ENCODE data around the gene ERAL1.
"Not testable (repeated sequence)": the region's sequence is repeated elsewhere in the genome, so short reads cannot be mapped to it uniquely, and the experiment has no call there.

The ERAL1 gene

GRCh38 chr17:28854457-28855335 is at the start of gene ERAL1:
ERAL1 (plus strand) TSS chr17:28855016; CDS start chr17:28855035, 19 bp downstream.
- peak; percentile 53 for DNase-seq (ENCODE audit: low read depth, low spot score)

- peak; percentile 72 for DNase-seq (ENCODE audit: low read depth, low spot score)
Measured at GRCh38 chr17:28807925-28808634, 46.7 kb upstream of the ERAL1 start.

GRCh38 chr17:28810437-28810836 is 44.4 kb upstream of the ERAL1 start:
- no peak for DNase-seq (ENCODE audit: low read depth, low spot score)

- DNase-seq (ENCODE audit: low read depth, low spot score): no peak
Measured at GRCh38 chr17:28811651-28812090, 43.1 kb upstream of the ERAL1 start.

GRCh38 chr17:28812091-28812747 is 42.6 kb upstream of the ERAL1 start:
- DNase-seq (ENCODE audit: low read depth, low spot score): peak; percentile 77

GRCh38 chr17:28812748-28813377 is 42.0 kb upstream of the ERAL1 start:
- peak; percentile 29 for DNase-seq (ENCODE audit: low read depth, low spot score)

- DNase-seq (ENCODE audit: low read depth, low spot score): no peak
Measured at GRCh38 chr17:28816540-28816939, 38.3 kb upstream of the ERAL1 start.

GRCh38 chr17:28818819-28819221 is 36.0 kb upstream of the ERAL1 start:
- no peak for DNase-seq (ENCODE audit: low read depth, low spot score)

GRCh38 chr17:28819582-28819981 is 35.2 kb upstream of the ERAL1 start:
- no peak for DNase-seq (ENCODE audit: low read depth, low spot score)

- DNase-seq (ENCODE audit: low read depth, low spot score): no peak
Measured at GRCh38 chr17:28827672-28828071, 27.1 kb upstream of the ERAL1 start.

- no peak for DNase-seq (ENCODE audit: low read depth, low spot score)
Measured at GRCh38 chr17:28828294-28829040, 26.3 kb upstream of the ERAL1 start.

GRCh38 chr17:28834420-28834819 is 20.4 kb upstream of the ERAL1 start:
- no peak for DNase-seq (ENCODE audit: low read depth, low spot score)

GRCh38 chr17:28836541-28836940 is 18.3 kb upstream of the ERAL1 start:
- DNase-seq (ENCODE audit: low read depth, low spot score): not testable (repeated sequence)

GRCh38 chr17:28839221-28839620 is 15.6 kb upstream of the ERAL1 start:
- DNase-seq (ENCODE audit: low read depth, low spot score): peak; percentile 44

- no peak for DNase-seq (ENCODE audit: low read depth, low spot score)
Measured at GRCh38 chr17:28841901-28842281, 12.9 kb upstream of the ERAL1 start.

- peak; percentile 41 for DNase-seq (ENCODE audit: low read depth, low spot score)
Measured at GRCh38 chr17:28842282-28843012, 12.4 kb upstream of the ERAL1 start, which contains the start of gene FAM222B. FAM222B (minus strand) TSS chr17:28842790; CDS start chr17:28766667, 76,123 bp downstream.

GRCh38 chr17:28843816-28844148 is 11.0 kb upstream of the ERAL1 start:
- no peak for DNase-seq (ENCODE audit: low read depth, low spot score)

- DNase-seq (ENCODE audit: low read depth, low spot score): no peak
Measured at GRCh38 chr17:28846231-28846630, 8.6 kb upstream of the ERAL1 start.

GRCh38 chr17:28846699-28847098 is 8.1 kb upstream of the ERAL1 start:
- not testable (repeated sequence) for DNase-seq (ENCODE audit: low read depth, low spot score)

GRCh38 chr17:28848667-28849066 is 6.1 kb upstream of the ERAL1 start:
- not testable (repeated sequence) for DNase-seq (ENCODE audit: low read depth, low spot score)
